ENCODE data around the gene GPHN.

DNA sequence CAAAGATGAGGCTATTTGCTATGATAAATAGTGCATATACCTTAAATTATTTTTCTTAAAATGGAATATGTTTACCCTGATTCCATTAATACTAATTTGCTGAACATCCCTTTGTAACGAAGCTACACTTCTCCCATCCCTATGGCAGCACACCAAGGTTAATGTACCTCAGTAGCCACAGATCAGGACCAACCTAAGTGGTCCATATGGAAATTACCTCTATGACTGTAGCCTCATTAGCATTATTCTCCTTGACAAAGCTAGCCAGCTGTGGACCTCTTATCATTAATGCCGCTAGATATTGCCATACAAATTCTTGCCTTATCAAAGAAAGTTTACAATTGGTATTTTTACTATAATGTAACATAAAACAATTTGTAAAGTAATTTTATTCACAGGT lies 604.4 kb downstream of the GPHN start:
- TF ChIP-seq ESRRA (IDR thresholded peaks at IDR 0.05; ENCODE audit: low read length): no peak
- TF ChIP-seq PAX8 (IDR thresholded peaks at IDR 0.05): no peak
- no peak for TF ChIP-seq FOS (IDR thresholded peaks at IDR 0.05; ENCODE audit: borderline replicate concordance, extremely low read depth, insufficient read length)
- TF ChIP-seq SIN3A (IDR thresholded peaks at IDR 0.05; ENCODE audit: low read depth, low read length): no peak
- TF ChIP-seq, protein P1, sequence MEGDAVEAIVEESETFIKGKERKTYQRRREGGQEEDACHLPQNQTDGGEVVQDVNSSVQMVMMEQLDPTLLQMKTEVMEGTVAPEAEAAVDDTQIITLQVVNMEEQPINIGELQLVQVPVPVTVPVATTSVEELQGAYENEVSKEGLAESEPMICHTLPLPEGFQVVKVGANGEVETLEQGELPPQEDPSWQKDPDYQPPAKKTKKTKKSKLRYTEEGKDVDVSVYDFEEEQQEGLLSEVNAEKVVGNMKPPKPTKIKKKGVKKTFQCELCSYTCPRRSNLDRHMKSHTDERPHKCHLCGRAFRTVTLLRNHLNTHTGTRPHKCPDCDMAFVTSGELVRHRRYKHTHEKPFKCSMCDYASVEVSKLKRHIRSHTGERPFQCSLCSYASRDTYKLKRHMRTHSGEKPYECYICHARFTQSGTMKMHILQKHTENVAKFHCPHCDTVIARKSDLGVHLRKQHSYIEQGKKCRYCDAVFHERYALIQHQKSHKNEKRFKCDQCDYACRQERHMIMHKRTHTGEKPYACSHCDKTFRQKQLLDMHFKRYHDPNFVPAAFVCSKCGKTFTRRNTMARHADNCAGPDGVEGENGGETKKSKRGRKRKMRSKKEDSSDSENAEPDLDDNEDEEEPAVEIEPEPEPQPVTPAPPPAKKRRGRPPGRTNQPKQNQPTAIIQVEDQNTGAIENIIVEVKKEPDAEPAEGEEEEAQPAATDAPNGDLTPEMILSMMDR (IDR thresholded peaks at IDR 0.05 in 2 of 3, conservative IDR thresholded peaks at IDR 0.05 in 1 of 3; ENCODE audit: control insufficient read depth in 2 of 3, extremely low read depth in 1 of 3, insufficient read depth in 1 of 3, low read depth in 3 of 3, low read length in 3 of 3): no peak
- no peak for TF ChIP-seq POLR2A (IDR thresholded peaks at IDR 0.05; ENCODE audit: low read depth, low read length)
- TF ChIP-seq POLR2AphosphoS2 (IDR thresholded peaks at IDR 0.05; ENCODE audit: low read depth, low read length): no peak
- TF ChIP-seq MXI1 (IDR thresholded peaks at IDR 0.05; ENCODE audit: low read depth, low read length): no peak
- TF ChIP-seq, protein P2, sequence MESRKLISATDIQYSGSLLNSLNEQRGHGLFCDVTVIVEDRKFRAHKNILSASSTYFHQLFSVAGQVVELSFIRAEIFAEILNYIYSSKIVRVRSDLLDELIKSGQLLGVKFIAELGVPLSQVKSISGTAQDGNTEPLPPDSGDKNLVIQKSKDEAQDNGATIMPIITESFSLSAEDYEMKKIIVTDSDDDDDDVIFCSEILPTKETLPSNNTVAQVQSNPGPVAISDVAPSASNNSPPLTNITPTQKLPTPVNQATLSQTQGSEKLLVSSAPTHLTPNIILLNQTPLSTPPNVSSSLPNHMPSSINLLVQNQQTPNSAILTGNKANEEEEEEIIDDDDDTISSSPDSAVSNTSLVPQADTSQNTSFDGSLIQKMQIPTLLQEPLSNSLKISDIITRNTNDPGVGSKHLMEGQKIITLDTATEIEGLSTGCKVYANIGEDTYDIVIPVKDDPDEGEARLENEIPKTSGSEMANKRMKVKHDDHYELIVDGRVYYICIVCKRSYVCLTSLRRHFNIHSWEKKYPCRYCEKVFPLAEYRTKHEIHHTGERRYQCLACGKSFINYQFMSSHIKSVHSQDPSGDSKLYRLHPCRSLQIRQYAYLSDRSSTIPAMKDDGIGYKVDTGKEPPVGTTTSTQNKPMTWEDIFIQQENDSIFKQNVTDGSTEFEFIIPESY (IDR thresholded peaks at IDR 0.05): no peak
- TF ChIP-seq MTA3 (IDR thresholded peaks at IDR 0.05; ENCODE audit: borderline replicate concordance, low read length): no peak
- no peak for TF ChIP-seq CBX3 (IDR thresholded peaks at IDR 0.05; ENCODE audit: borderline replicate concordance, low read depth)
- TF ChIP-seq, protein P3, sequence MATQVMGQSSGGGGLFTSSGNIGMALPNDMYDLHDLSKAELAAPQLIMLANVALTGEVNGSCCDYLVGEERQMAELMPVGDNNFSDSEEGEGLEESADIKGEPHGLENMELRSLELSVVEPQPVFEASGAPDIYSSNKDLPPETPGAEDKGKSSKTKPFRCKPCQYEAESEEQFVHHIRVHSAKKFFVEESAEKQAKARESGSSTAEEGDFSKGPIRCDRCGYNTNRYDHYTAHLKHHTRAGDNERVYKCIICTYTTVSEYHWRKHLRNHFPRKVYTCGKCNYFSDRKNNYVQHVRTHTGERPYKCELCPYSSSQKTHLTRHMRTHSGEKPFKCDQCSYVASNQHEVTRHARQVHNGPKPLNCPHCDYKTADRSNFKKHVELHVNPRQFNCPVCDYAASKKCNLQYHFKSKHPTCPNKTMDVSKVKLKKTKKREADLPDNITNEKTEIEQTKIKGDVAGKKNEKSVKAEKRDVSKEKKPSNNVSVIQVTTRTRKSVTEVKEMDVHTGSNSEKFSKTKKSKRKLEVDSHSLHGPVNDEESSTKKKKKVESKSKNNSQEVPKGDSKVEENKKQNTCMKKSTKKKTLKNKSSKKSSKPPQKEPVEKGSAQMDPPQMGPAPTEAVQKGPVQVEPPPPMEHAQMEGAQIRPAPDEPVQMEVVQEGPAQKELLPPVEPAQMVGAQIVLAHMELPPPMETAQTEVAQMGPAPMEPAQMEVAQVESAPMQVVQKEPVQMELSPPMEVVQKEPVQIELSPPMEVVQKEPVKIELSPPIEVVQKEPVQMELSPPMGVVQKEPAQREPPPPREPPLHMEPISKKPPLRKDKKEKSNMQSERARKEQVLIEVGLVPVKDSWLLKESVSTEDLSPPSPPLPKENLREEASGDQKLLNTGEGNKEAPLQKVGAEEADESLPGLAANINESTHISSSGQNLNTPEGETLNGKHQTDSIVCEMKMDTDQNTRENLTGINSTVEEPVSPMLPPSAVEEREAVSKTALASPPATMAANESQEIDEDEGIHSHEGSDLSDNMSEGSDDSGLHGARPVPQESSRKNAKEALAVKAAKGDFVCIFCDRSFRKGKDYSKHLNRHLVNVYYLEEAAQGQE (IDR thresholded peaks at IDR 0.05; ENCODE audit: low read depth, low read length): no peak
- TF ChIP-seq ZNF217 (IDR thresholded peaks at IDR 0.05): no peak
- TF ChIP-seq, protein P4, sequence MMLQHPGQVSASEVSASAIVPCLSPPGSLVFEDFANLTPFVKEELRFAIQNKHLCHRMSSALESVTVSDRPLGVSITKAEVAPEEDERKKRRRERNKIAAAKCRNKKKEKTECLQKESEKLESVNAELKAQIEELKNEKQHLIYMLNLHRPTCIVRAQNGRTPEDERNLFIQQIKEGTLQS (IDR thresholded peaks at IDR 0.05; ENCODE audit: borderline replicate concordance, extremely low read depth, low read depth, low read length): no peak
